Measurements from ENCODE around the gene ULK1.

- TF ChIP-seq ZNF841 (CRISPR knock-in tag; IDR thresholded peaks at IDR 0.05; ENCODE audit: borderline replicate concordance): no peak
- TF ChIP-seq ZNF503 (CRISPR knock-in tag; IDR thresholded peaks at IDR 0.05): no peak
- TF ChIP-seq SNAI1 (CRISPR knock-in tag; IDR thresholded peaks at IDR 0.05; ENCODE audit: borderline replicate concordance): no peak
- no peak for TF ChIP-seq ZNF7 (CRISPR knock-in tag; IDR thresholded peaks at IDR 0.05)
- no peak for TF ChIP-seq MTERF4 (CRISPR knock-in tag; IDR thresholded peaks at IDR 0.05)
- TF ChIP-seq CTCF (CRISPR knock-in tag; IDR thresholded peaks at IDR 0.05): no peak
Observed at GRCh38 chr12:131848753-131849152, 45.7 kb upstream of the ULK1 start.

Data from HepG2 (cell line).